ENCODE measurements around the gene HMGCS2.
"Not testable (repeated sequence)": the region's sequence is repeated elsewhere in the genome, so short reads cannot be mapped to it uniquely, and the experiment has no call there.

Gene HMGCS2

DNA sequence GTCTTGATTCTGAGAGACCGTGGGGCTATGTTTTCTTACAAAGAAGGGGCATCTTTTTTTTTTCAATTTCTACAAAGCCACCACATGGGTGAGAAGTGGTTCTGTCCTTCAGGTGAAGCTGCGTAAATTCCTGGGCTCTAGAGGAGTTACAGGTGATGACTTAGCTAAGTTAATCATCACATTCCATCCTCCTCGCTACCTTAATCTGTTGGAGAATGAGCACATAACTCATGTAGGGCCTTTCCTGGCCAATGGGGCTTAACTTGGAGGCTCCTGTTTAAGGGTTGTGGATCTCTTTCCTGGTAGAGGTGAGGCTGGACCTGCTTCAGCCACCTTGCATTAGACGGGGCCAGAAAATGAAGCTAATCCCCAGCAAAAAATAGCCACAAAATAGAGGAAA lies 22.7 kb upstream of the HMGCS2 start:
- no peak overlapping the region for H3K4me3 ChIP-seq (ENCODE audit: low read length)
- peak; percentile 72 for DNase-seq (ENCODE audit: low read depth)
- no peak for TF ChIP-seq CTCF (IDR thresholded peaks at IDR 0.05; ENCODE audit: insufficient read depth, low read depth, low read length, missing control alignments)

DNA sequence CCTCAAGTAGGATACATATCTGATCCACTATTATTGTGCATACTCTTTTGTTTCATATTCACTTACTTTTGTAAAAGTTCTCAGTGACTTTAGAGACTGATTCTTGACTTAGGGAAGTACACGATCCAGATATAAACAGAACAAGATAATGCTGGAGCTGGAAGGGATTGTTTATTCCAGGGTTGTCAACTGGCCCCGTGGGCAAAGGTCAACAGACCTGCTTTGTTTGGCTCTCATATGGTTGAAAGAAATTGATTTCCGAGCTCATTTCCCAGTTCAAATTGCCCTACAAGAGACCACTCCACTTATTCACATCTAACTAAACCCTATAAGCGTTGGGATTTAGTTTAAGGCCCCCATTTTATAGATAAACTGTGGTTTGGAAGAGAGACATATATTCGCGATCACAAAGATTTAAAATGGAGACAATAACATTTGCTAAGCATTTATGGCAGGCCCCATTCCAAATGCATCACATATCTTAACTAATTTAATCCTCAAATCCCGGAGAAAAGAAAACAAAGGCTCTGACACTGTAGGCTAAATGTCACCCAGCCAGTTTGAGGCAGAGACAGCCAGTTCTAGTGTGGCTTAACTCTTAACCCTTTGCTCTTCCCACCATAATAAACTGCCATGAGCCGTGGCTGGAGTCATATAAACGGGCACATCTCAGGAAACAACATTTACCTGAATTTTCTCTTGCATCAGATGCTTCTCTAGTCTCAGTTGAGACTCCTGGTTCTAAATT lies 21.9 kb upstream of the HMGCS2 start:
- no peak overlapping the region for H3K4me3 ChIP-seq (ENCODE audit: low read length)
- no peak for TF ChIP-seq CTCF (IDR thresholded peaks at IDR 0.05; ENCODE audit: insufficient read depth, low read depth, low read length, missing control alignments)
- DNase-seq (ENCODE audit: low read depth) = no peak

GRCh38 chr1:119787776-119788175 lies 19.1 kb upstream of the HMGCS2 start:
- no peak overlapping the region for H3K4me3 ChIP-seq (ENCODE audit: low read length)
- DNase-seq (ENCODE audit: low read depth) = no peak
- no peak for TF ChIP-seq CTCF (IDR thresholded peaks at IDR 0.05; ENCODE audit: insufficient read depth, low read depth, low read length, missing control alignments)

- not testable (repeated sequence) for H3K4me3 ChIP-seq (ENCODE audit: low read length)
- DNase-seq (ENCODE audit: low read depth) = peak; percentile 83
Observed at GRCh38 chr1:119786473-119787050, 17.9 kb upstream of the HMGCS2 start.

DNA sequence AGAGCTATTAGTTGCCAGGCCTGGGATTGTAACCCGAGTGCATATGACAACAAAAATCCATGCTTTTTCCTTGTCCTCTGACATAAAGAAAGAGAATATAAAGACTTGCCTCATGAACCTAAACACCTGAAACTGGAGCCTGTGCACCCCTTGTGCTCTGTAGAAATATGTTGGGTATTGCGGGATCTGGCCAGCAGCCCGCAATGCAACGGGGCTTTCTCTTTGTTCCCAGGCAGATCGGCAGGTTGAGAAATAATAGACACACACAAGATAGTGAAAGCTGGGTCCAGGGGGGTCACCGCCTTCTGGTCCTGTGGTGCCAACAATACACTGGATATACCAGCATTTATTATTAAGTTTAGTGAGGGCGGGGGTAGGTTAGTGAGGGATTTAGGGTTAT lies 17.3 kb upstream of the HMGCS2 start:
- not testable (repeated sequence) for DNase-seq (ENCODE audit: low read depth); H3K4me3 ChIP-seq (ENCODE audit: low read length)

DNA sequence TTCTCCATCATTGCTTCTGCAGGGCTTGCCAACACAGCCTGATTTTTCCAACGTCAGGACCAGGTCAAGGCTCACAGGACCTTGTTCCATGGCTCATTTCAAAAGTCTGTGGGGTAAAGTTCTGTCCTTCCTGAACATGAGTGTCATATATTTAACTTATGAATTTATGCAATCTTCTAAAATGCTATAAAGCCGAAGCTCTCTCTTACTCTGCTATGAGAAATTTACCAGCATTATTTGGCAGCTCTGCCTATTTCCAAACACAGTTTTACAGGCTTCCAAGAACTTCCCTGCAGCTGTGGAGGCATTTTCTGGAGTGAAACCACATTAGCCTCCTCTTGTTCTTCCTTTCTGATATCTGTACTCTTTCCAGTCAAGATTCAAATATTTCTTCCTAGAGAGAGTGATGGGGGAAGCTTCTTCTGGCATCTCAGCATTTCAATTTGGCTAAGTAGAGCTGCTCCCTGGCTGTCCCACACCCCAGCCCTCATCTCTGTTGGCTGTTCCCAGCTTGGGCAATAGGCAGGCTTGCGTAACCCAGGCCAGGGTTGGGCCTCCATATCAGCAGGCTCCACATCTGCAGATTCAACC lies 15.6 kb upstream of the HMGCS2 start:
- no peak for TF ChIP-seq CTCF (IDR thresholded peaks at IDR 0.05; ENCODE audit: insufficient read depth, low read depth, low read length, missing control alignments)
- H3K4me3 ChIP-seq (ENCODE audit: low read length) = no peak overlapping the region
- DNase-seq (ENCODE audit: low read depth) = peak; percentile 81

DNA sequence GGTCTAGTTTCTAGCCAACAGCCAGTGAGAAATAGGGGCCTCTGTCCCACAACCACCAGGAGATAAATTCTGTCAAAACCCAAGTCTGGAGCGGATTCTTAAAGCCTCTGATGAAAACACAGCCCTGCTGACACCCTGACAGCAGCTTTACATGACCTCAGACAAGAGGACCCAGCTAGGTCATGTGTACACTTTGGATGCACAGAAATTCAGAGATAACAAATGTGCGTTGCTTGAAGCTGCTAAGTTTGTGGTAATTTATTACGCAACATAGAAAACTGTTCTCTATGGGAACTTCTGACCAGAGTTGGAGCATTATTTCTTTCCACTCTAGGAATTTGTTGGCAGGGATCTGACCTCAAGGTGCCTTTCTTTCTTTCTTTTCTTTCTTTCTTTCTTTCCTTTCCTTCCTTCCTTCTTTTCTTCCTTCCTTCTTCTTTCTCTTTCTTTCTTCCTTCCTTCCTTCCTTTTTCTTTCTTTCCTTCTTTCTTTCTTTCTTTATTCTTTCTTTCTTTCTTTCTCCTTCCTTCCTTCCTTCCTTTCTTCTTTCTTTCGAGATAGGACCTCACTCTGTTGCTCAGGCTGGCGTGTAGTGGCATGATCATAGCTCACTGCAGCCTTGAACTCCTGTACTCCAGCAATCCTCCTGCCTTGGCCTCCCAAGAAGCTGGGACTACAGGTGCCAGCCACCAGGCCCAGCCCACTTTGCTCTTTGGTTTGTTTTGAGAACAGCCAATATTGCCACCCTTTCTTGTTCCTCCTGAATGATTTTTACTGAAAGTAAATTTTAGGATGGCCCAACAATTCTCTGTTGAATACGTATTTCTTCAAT lies 14.9 kb upstream of the HMGCS2 start:
- no peak overlapping the region for H3K4me3 ChIP-seq (ENCODE audit: low read length)
- no peak for TF ChIP-seq CTCF (IDR thresholded peaks at IDR 0.05; ENCODE audit: insufficient read depth, low read depth, low read length, missing control alignments)
- peak; percentile 26 for DNase-seq (ENCODE audit: low read depth)

Data from epithelial cell of esophagus (primary cell).